Testis (tissue), 2 donors: ENCODE results near the gene SNAPC5.

Source experiments
- CTCF ChIP-seq, 3 experiments: fragments of 450-650 bp in 2 of 3; fragments of 200-600 bp in 1 of 3; sonication (generic) in 1 of 3; IDR thresholded peaks; one replicate each; pipeline ENCODE4 v1.5.1; 2016 to 2019; ENCODE audit warnings: antibody characterized with exemption in 3 of 3, mild to moderate bottlenecking in 2 of 3, moderate library complexity in 1 of 3
- POLR2A ChIP-seq: fragments of 450-650 bp; IDR thresholded peaks from one replicate; pipeline ENCODE4 v1.6.1; 2017; ENCODE audit warnings: antibody characterized with exemption, mild to moderate bottlenecking, moderate library complexity

DNA sequence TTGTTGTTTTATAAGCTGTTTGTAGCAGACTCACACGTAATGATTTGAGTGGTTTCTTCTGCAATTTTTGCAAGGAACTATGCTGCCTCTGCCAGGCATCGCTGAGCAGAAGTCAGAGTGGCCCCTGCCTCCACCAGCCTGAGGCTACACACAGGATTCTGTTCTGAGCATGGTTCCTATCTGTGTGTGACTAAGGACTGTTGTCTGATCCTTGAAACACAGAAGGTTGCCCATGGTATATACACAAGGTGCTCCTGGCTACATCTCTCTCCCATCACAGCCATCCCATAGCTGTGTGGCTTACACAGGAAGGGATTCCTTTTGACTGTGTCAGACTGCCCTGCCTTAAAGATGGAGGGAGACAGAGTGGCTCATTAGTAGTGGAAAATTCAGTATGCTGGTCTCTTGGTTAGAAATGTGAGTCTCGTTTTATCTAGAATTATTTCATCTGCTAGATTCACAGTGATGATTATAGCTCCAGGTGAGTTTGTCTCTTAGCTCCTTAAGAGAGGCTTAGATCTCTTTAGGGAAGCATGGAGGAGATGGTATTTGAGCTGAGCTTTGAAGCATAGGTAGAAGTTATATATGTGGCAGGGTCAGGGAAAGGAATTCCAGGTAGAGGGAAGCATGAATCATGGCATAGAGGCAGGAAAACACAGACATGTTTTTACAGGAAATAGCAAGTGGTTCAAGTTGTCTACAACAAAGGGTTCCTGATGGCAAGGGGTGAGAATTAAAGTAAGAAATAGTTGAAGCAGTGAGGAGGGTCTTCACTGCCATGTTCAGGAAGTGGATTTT lies 37.5 kb downstream of the SNAPC5 start:
- TF ChIP-seq CTCF (IDR thresholded peaks at IDR 0.05) (no peak), POLR2A (no peak)
